NCI-H510A treated with DMSO at 0.1 percent for 48 hours (cell line): ENCODE data around the gene RNF220.

Experiments
- DNase-seq: peaks from one replicate; lab custom pipeline; 2025; lab: John Stamatoyannopoulos, UW

RNF220 gene

GRCh38 chr1:44610527-44611148, 205.6 kb downstream of the RNF220 start:
- DNase-seq = no peak

GRCh38 chr1:44611419-44611818, 206.4 kb downstream of the RNF220 start:
- DNase-seq = no peak

- DNase-seq = no peak
These were observed 206.8 kb downstream of the RNF220 start for GRCh38 chr1:44611866-44612265.

GRCh38 chr1:44613941-44614340, 208.9 kb downstream of the RNF220 start:
- no peak for DNase-seq

GRCh38 chr1:44616284-44616990, 211.4 kb downstream of the RNF220 start:
- DNase-seq = no peak

GRCh38 chr1:44616991-44617702, 212.1 kb downstream of the RNF220 start:
- no peak for DNase-seq

- DNase-seq = no peak
These were observed 212.6 kb downstream of the RNF220 start for GRCh38 chr1:44617703-44618029.

GRCh38 chr1:44619261-44619900, 214.3 kb downstream of the RNF220 start:
- peak; percentile 27 for DNase-seq

- no peak for DNase-seq
These were observed 215.0 kb downstream of the RNF220 start for GRCh38 chr1:44620072-44620471.

- no peak for DNase-seq
These were observed 216.8 kb downstream of the RNF220 start for GRCh38 chr1:44621841-44622286.

GRCh38 chr1:44624268-44624901, 219.3 kb downstream of the RNF220 start:
- no peak for DNase-seq

- DNase-seq = no peak
These were observed 220.3 kb downstream of the RNF220 start for GRCh38 chr1:44625348-44625747.

- DNase-seq = no peak
These were observed 224.1 kb downstream of the RNF220 start for GRCh38 chr1:44628962-44629756.

- no peak for DNase-seq
These were observed 225.1 kb downstream of the RNF220 start for GRCh38 chr1:44630116-44630515.

- DNase-seq = peak; percentile 59
These were observed 226.2 kb downstream of the RNF220 start for GRCh38 chr1:44631333-44631646.

- peak; percentile 69 for DNase-seq
These were observed 226.8 kb downstream of the RNF220 start for GRCh38 chr1:44631647-44632539.

- DNase-seq = no peak
These were observed 227.5 kb downstream of the RNF220 start for GRCh38 chr1:44632598-44632997.

GRCh38 chr1:44634606-44635189, 229.6 kb downstream of the RNF220 start:
- DNase-seq = no peak

- DNase-seq = no peak
These were observed 230.4 kb downstream of the RNF220 start for GRCh38 chr1:44635439-44635838.

GRCh38 chr1:44636083-44636687, 231.1 kb downstream of the RNF220 start:
- DNase-seq = no peak
